GM13977 (cell line): ENCODE results near the gene CLCA2.

Experiments
- DNase-seq: peaks from one replicate; pipeline ENCODE4 v3.0.0; 2012; ENCODE audit warnings: low spot score
- in situ Hi-C: fragments of 300-500 bp; cut with MboI; formaldehyde crosslinking; loops from one replicate; pipeline ENCODE4 v1.12.0; 2022; ENCODE audit warnings: low sequenced_read_pairs, low pct_unique_long_range_greater_than_20kb, mixed read lengths, inconsistent platforms; ENCODE audit not compliant: unreplicated experiment
- TF ChIP-seq, protein P1 (sequence below): IDR thresholded peaks from 2 replicates; pipeline ENCODE4 v1.5.1; 2012; ENCODE audit warnings: mild to moderate bottlenecking, control low read depth; ENCODE audit not compliant: insufficient read depth; ENCODE audit errors: extremely low read depth, missing control alignments

The CLCA2 gene

DNA sequence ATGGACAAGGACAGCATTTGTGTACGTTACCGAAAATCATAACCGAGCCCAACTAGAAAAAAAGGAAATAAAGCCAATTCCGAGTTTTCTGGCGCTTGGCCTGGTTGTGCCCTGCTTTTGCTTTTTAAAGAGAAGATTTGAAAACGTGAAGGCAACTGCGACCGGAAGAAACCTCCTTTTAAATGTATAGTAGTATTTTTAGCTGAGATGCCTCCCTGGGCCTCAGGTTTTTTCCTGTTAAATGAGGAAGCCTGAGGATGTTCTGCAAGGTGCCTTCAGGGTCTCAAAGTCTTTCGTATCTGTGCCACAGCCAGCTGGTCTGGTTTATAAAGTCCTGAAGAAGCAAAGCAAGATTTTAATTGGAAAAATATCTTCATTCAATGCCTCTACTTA is 27.5 kb upstream of the CLCA2 start:
- TF ChIP-seq, protein P1, sequence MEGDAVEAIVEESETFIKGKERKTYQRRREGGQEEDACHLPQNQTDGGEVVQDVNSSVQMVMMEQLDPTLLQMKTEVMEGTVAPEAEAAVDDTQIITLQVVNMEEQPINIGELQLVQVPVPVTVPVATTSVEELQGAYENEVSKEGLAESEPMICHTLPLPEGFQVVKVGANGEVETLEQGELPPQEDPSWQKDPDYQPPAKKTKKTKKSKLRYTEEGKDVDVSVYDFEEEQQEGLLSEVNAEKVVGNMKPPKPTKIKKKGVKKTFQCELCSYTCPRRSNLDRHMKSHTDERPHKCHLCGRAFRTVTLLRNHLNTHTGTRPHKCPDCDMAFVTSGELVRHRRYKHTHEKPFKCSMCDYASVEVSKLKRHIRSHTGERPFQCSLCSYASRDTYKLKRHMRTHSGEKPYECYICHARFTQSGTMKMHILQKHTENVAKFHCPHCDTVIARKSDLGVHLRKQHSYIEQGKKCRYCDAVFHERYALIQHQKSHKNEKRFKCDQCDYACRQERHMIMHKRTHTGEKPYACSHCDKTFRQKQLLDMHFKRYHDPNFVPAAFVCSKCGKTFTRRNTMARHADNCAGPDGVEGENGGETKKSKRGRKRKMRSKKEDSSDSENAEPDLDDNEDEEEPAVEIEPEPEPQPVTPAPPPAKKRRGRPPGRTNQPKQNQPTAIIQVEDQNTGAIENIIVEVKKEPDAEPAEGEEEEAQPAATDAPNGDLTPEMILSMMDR: no peak
- in situ Hi-C loops: loop anchor here (25.0 kb wide), 1 partner anchor 316 kb away; the partner anchor contains the start of gene SH3GLB1
- no peak for DNase-seq

DNA sequence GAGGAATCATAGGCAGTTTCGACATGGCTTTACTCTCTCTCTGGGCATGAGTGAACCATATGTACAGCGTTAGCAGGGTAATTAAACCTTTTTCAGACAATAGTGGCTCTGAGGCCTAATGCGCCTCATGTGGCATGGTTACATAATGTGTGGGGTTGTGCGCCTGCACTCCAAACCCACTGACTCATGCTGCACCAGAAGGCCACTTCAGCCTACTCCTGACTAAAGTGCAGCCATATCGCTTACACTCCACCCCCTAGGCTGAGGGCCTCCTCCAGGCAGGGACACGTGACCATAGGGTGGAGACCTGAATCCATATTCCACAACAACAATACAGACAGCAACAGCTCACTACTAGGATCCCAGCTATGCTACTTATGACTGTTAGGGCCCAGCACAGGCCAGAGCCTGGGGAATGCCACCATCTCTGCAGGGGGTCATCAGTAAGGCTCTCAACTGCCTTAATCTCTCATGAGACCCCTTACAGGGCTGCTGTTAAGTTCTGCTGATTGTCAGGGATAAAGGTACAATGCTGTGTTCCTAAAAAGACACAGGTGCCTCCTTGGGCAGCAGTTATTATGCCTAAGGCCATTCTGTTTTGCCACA is 14.5 kb upstream of the CLCA2 start:
- in situ Hi-C loops: no loop called here
- DNase-seq: no peak
- TF ChIP-seq, protein P1: no peak

DNA sequence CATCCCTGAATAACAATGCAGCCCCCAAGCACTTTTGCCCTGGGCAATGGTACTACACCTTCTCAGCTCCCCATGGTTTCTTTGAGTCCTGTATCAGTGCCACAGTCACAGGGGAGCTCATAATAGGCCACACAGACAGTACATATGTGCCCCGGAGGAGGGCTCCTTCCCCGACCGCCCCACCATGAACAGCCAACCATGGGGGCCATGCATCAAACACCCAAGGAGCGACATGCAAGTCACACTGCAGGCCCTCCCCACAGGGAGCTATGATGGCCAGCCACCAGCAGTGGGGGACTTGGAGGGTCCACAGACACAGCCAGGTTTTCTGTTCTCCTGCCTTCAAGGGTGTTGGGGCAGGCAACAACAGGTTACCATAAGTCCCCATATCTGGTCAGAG is 13.1 kb upstream of the CLCA2 start:
- TF ChIP-seq, protein P1: no peak
- in situ Hi-C loops: no loop called here
- DNase-seq: no peak

DNA sequence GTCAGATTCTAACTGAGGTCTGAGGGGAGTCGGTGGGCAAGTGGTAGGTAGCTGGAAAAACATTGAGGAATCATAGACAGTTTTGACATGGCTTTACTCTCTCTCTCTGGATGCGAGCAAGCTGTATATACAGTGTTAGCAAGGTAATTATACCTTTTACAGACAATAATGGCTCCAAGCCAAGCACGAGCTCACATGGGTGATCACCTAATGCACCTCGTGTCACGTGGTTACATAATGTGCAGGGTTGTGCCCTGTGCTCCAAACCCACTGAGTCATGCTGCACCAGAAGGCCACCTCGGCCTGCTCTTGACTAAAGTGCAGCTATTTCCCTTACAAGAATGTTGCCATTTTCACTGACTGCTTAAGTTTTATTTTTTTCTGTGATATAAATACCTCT is 7.6 kb upstream of the CLCA2 start:
- TF ChIP-seq, protein P1: no peak
- DNase-seq: no peak
- in situ Hi-C loops: no loop called here

DNA sequence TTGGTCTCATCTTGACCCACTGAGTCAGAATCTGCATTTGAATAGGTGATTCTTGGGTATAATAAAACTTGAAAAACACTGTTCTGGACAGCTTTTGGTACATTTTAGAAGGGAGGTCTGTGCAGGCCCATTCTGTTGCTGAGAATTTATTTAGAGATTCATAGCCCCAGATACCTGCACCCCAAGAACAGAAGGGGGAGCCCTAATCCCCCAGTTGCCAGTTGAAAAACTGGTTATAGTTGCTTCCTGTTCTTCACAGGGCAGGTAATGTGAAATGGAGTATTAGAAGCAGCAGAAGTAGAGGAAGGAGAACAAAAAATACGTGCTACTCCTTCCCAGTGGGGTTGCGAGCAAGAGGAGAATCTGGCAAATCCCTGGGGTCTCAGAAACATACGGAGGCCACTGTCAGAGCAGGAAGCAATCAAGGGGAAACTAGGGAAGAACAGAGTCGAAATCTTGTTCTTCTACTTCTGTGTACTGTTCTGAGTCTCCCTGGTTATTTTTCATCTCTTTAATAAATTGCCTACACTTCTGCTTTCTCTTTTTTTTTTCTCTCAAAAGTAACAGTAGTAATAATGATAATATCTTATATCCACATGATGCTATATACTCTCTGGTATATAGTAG is 4.6 kb upstream of the CLCA2 start:
- in situ Hi-C loops: no loop called here
- TF ChIP-seq, protein P1: peak; percentile 79
- DNase-seq: peak; percentile 73

DNA sequence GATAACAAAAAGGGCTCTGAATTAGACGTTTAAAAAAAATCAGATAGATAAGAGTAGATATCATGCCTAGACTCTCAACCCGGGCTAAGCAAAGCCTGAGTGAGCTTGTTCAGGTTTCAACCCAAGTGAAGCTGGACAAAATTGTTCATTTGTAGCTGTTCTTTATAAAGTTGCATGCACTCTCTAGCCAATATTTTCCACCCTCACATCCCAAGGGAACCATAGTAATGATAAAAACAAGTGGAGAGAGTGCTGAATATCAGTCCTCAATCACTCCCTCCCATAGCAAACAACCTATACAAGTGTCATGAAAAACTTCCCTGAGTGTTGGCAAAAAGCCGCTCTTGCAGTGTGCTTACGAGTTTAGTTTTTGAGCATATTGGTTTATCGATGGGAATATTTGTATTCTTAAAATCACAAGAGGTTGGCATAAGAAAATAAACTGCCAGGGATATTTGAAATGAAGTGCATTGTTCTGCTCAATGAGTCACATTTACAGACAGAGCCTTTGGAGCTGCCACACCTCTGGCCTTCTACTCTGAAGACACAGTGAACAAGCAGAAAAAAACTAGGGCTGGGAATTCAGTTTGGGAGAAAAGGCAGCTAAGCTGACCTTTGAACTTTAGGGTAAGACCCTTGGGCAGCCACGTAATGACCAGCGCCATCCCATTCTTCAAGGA is 2.2 kb upstream of the CLCA2 start:
- no peak for DNase-seq
- TF ChIP-seq, protein P1: no peak
- in situ Hi-C loops: no loop called here
